Sigmoid colon (tissue), 4 donors: ENCODE results near the gene ELAVL3.

Experiments
- CTCF ChIP-seq, 4 experiments: fragments of 450-650 bp in 3 of 4; fragments of 200-600 bp in 1 of 4; IDR thresholded peaks; one replicate each; pipeline ENCODE4 v1.5.1; 2016 to 2019; ENCODE audit warnings: antibody characterized with exemption in 4 of 4, mild to moderate bottlenecking in 3 of 4, moderate library complexity in 2 of 4
- EP300 ChIP-seq, 4 donors: sonication (generic); formaldehyde crosslinking; IDR thresholded peaks; one replicate each; pipeline ENCODE4 v1.6.1; 2017; ENCODE audit warnings: antibody characterized with exemption in 4 of 4
- POLR2A ChIP-seq, 2 donors: fragments of 450-650 bp; IDR thresholded peaks; one replicate each; pipeline ENCODE4 v1.6.1; 2016; ENCODE audit warnings: antibody characterized with exemption in 2 of 2, mild to moderate bottlenecking in 2 of 2, moderate library complexity in 2 of 2
- POLR2AphosphoS5 ChIP-seq, 4 donors: sonication (generic); formaldehyde crosslinking; IDR thresholded peaks; one replicate each; pipeline ENCODE4 v1.6.1; 2017; ENCODE audit warnings: antibody characterized with exemption in 4 of 4

- no peak for TF ChIP-seq CTCF (IDR thresholded peaks at IDR 0.05)
- TF ChIP-seq POLR2A (IDR thresholded peaks at IDR 0.05): no peak
- TF ChIP-seq POLR2AphosphoS5 (IDR thresholded peaks at IDR 0.05): no peak
- no peak for TF ChIP-seq EP300 (IDR thresholded peaks at IDR 0.05)
These were observed 42.9 kb downstream of the ELAVL3 start for GRCh38 chr19:11437955-11438354.
